Anterior cingulate cortex (tissue), 58 donors: ENCODE measurements around the gene TTC8.
"Not testable (repeated sequence)": the region's sequence is repeated elsewhere in the genome, so short reads cannot be mapped to it uniquely, and the experiment has no call there.

Source experiments
- DNase-seq, 58 donors: peaks; one replicate each; lab custom pipeline; 2025; lab: John Stamatoyannopoulos, UW

TTC8 gene

GRCh38 chr14:88824314-88825077 is at the start of gene TTC8:
TTC8 (plus strand) TSS chr14:88824651; CDS start chr14:88824708, 57 bp downstream.
- DNase-seq = peak; percentile 44 to 95 (median 80)

DNA sequence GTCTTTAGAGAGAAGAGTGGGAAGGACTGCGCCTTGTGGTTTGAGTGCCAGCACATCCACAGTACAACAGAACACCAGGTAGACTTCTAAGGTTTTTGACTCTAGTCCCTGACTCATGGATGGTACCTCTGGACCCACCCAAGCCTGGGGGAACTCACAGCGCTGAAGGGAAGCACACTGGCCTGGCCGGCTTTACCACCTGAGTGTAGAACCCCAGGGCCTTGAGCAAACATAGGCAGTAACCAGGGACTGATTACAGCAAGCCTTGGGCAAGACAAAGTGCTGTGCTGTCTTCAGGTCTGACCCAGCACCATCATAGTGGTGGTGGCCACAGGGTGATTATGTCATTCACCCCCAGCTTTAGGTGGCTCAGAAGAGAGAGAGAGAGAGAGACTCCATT is 48.9 kb upstream of the TTC8 start:
- DNase-seq = no peak

- no peak for DNase-seq
These were observed 38.5 kb upstream of the TTC8 start for GRCh38 chr14:88785911-88786310.

DNA sequence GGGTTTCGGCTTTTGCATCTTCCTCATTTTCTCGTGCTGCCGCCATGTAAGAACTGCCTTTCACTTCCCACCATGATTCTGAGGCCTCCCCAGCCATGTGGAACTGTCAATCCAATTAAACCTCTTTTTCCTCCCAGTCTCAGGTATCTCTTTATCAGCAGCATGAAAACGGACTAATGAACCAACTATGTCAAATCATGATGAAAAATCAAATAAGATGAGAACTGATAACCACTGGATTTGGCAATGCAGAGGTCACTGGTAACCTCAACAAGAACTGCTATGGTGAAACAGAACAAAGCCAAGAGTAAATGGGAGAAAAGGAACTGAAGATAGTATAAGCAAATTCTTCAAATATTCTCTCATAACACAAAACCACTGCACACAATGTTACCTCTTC is 37.7 kb upstream of the TTC8 start:
- no peak for DNase-seq

DNA sequence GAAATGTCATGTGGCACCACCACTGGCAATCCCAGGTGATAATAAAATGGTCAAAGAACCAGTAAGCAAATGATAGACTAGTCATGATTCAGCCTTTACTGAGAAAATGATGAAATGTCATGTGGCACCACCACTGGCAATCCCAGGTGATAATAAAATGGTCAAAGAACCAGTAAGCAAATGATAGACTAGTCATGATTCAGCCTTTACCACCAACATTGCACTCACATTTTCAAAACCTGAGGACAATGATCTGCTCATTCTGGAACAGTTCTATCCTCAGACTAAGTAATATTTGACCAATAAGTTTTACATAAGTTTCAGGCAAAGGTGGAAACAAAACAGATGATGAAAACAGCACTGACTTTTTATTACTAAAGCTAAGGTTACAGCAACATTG is 34.9 kb upstream of the TTC8 start:
- DNase-seq = not testable (repeated sequence)

DNA sequence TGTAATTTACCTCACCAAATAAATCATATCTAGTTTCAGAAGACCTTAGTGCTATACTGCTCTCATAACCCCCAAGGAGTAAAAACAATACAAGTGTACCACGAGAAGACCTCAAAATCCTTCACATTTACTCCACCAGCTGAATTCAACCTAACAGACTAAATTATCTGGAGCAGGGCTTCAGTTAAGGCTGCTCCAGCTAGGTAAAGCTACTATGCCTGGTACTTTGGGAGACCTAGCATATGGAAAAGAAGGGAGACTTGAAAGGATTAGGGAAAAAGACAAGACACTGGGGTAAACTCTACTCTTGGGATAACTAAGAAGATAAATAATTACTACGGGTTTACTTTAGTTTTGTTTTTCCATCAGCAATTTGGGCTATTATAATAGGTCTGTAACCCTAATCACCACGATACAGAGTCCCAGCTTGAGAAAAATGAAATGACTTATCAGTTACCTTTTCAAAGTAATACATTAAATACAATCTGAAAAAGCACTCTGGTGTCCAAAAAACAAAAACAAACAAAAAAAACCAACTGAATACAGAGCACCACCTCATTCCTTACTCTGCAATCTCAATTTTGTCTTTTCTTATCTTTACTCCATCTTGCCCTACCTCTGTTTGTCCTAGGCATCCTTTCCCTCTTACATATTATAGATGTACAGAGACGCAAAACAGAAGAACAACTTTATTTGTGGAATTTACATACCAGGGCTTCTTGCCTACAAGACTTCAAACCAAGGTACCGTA is 33.8 kb upstream of the TTC8 start:
- no peak for DNase-seq

DNA sequence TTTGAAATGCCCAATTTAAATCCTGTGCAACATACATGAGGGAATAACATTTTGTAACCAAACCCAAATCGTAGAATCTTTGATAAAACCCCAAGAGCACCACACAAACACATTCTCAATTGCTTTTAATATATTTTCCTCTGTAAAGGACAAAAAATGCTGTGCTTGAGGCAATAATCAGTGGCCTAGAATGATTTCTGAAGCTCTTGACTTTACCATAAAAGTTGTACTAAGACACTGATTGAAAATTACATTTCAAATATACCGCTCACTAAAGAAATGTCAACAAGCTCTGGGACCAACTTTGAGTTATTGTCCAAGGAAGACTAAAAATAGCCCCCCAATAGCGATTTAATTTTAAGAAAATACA is 33.2 kb upstream of the TTC8 start:
- DNase-seq = no peak

DNA sequence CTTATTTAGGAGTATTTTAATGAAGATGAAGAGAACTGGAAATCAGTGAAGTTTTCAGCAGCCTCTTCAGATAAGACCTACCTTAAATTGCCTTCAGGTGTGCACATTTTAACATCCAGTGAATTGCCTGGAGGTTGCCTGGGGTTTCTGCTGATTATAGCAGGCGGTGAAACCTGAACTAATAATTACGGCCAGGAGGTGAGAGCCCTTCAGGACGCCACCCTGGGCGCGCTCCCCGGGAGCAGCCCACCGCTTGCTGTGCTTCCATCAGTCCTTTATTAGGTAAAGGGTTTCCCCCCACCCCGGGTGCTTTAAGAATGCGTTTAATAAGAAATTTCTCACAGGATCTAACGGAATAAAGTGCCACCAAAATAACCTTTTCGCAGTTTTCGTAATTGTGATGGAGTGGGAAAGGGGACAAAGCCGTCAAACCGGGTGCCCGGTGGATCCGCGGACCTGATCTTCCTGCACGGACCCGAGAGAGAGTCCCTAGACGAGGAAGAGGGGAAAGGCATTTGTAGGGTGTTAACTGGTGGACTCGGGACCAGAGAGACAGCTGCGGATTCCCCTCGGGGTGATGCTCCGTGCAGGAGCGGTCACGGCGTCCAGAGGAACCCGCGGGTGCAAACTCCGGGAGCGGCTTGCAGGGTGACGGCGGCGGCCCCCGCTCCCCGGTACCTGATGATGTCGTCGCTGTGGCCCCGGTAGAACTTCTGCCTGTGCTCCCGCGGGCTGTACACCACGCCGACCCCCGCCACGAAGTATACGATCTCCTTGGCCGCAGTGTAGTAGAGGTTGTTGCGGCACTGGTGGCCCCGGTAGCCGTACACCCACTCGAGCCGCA is 32.6 kb upstream of the TTC8 start:
- DNase-seq = peak in 39 of 58 donors; percentile 1 to 60 (median 33)

DNA sequence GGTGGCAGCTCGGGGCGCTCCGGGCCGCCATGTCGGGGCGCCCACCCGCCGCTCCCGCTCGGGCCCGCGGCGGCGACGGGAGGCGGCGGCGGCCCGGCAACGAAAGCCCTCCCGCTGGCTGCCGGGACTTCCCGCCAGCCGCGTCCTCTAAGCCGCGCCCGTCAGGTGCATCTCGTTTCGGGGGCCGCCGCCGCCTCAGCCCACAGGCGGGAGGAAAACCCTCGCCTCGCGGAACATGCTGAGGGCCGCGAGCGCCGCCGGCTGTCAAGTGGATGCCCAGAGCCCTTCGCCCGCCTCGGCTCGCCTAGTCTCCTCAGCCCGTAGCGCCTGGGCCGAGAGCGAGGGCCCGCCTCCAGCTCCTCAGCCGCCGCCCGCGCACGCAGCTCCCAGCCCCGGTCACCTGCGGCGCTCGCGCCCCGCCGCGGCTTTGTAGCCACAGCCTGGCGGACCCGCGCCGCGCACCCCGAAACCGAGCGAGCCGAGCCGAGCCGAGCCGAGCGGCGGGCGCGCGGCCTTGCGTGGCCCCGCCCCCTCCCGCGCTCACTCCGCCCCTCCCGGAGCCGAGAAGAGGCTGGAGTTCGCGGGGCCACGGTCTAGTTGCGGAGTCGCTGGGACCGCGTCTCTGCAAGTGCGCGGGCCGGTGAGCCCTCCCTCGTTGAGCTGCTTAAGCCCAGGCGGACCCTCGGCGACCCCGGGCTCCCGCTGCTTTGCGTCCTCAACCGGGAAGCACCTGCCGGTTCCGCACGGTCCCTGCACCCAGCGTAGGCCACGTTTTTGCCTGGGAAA is 31.8 kb upstream of the TTC8 start, which contains the start of gene EML5:
Gene EML5, minus strand, starts transcription at position 481 of the 786 bp plus-strand sequence. Its CDS starts 450 bp downstream, at position 31.
- peak; percentile 10 to 90 (median 77) for DNase-seq

DNA sequence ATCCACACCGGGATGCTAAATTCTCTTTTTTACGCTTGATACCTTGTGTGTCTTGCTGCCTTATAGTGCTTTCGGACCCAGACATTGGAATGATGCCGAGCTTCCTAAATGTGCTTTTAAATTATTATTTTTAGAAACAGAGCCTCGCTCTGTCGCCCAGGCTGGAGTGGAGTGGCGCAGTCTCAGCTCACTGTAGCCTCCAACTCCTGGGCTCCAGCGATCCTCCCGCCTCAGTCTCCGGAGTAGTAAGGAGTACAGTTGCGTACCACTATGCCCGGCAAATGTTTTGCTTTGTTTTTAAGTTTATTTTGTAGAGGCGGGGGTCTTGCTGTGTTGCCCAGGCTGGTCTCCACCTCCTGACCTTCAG is 31.2 kb upstream of the TTC8 start:
- peak in 11 of 58 donors; percentile 3 to 55 (median 24) for DNase-seq

DNA sequence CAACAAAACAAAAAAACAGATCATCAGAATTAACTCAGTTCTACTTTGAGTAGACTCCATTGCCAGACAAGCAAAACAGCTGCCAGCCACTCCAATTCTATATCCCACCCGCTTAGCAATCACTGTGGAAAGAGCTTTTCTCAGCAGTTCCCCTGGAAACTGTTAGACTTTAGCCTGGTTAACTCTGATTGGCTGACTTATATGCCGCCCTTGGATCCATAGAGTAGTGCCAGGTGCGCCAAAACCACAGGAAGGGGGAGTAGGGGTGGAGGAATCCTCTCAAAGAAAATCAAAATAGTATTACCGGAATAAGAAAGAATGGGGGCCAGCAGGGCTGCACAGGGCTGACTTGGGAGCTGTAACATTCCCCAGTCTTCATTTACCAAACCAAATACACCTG is 26.3 kb upstream of the TTC8 start:
- DNase-seq = peak in 5 of 58 donors; percentile 1 to 18 (median 2)

DNA sequence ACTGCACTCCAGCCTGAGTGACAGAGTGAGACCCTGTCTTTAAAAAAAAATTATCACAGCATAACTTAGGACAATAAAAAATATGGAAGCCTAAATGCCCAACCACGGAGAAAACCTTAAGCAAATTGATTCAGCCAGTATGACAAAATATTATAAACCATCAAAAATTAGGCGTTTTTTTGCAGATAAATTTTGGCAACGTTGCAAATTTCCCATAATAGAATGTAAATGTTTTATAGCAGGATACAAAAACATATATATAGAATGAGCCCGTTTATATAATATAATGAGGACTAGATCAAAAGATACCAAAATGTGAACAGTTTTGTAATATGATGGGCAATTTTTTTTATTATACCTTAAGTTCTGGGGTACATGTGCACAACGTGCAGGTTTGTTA is 24.9 kb upstream of the TTC8 start:
- no peak for DNase-seq

DNA sequence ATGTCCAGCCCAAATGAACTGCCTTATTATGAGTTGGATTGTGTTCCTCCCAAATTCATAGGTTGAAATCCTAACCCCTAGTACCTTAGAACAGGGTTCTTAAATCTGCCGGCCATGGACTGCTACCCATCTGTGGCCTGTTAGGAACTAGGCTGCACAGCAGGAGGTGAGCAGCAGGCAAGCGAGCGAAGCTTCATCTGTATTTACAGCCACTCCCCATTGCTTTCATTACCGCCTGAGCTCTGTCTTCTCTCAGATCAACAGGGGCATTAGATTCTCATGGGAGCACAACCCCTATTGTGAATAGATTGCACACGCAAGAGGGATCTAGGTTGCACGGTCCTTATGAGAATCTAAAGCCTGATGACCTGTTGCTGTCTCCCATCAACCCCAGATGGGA is 21.9 kb upstream of the TTC8 start:
- DNase-seq = no peak

- DNase-seq = no peak
These were observed 20.4 kb upstream of the TTC8 start for GRCh38 chr14:88804035-88804434.

DNA sequence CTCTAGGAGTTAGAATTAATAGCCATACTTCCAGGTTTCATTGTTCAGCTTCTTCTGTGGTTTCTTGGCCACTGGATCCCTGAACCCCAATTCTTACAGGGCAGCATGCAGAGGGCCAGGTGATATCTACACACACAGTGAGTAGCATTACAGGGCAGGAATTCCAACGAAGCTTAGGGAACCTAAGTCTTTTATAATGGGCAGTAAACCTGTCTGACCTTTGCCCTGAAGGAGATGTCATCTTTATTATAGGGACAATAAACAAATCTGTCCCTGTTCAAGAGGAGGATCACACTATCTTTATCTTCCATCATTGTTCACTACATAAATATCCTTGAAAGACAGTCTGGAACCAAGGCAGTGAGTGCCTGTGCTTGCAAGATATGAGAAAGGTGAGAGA is 20.0 kb upstream of the TTC8 start:
- no peak for DNase-seq

DNA sequence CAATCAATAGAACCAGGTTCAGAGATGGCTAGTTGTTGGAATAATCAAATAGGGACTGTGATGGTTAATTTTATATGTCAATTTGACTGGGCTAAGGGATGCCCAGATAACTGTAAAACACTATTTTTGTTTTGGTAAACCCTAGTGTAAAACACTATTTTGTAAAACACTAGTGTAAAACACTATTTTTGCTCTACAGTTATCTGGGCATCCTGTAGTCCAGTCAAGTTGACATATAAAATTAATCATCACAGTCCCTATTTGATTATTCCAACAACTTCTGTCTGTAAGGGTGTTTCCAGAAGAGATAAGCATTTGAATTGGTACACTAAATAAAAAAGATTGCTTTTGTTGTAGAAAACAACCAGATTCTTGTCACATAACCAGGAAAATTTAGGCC is 16.1 kb upstream of the TTC8 start:
- no peak for DNase-seq

- no peak for DNase-seq
These were observed 8.5 kb upstream of the TTC8 start for GRCh38 chr14:88815980-88816379.

- DNase-seq = no peak
These were observed 6.4 kb upstream of the TTC8 start for GRCh38 chr14:88818018-88818417.

- DNase-seq = not testable (repeated sequence)
These were observed 4.8 kb upstream of the TTC8 start for GRCh38 chr14:88819674-88820073.

- no peak for DNase-seq
These were observed 3.1 kb upstream of the TTC8 start for GRCh38 chr14:88821378-88821777.
